ENCODE data around the gene C10orf90.

DNA sequence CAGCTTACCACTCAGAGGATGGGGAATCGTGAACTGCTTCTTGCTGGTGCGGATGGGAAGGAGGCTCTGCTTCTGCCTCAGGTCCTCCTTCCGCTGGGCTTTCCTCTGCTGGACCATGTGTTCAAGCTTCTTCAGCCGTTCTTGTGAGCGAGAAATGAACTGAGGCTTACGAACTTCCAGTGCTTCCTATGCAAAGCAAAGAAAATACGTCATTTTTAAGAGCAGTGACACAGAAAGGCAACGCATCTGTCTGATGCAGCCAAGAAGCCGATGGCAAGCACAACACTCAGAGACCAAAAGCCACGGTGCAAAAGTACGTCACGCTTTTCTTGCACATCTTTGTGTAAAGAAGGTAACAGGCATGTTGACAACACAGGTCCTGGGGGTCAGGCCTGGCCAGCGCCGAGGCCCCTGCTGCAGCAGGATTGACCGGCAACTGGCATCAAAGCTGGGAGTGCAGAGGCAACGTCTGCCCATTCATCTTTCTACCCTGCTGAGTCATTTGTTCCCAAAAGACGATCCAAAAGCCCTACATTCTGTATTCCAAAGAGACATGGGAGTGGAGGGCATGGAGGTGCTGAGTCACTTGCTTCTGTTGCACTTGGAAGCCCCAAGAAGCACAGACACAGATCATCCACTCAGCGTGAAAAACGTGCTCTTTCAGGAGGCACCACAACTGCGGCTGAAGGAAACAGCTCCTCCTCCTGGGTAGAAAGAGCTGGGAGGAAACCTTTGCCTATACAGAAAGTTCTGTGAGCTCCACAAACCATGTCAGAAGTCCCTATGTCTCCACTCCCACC lies 211.3 kb downstream of the C10orf90 start:
- TF ChIP-seq EP300 (IDR thresholded peaks at IDR 0.05) (no peak), POLR2A (IDR thresholded peaks at IDR 0.05; ENCODE audit: low read depth) (no peak)
